Activated naive CD8-positive, alpha-beta T cell treated with anti-CD3 and anti-CD28 coated beads, Interleukin-2, amount 50 U/mL, for 24 hours (primary cell): Measurements from ENCODE around the gene LRRC14B.

ENCODE experiments used
- ATAC-seq: fragments of 150-1000 bp; cut with Tn5 transposase; one replicate; pipeline ENCODE4 v1.10.0; 2021
- DNase-seq: peaks from one replicate; pipeline ENCODE4 v3.0.0; 2021
- H3K27ac Mint-ChIP-seq: one replicate; pipeline ENCODE4 v1.8.0; 2021; ENCODE audit warnings: mild to moderate bottlenecking, mixed read lengths
- H3K27me3 Mint-ChIP-seq: one replicate; pipeline ENCODE4 v1.8.0; 2021; ENCODE audit warnings: mixed read lengths
- H3K36me3 Mint-ChIP-seq: one replicate; pipeline ENCODE4 v1.8.0; 2021; ENCODE audit warnings: low read depth, mixed read lengths
- H3K4me1 Mint-ChIP-seq: one replicate; pipeline ENCODE4 v1.8.0; 2021; ENCODE audit warnings: mixed read lengths
- H3K4me3 Mint-ChIP-seq: one replicate; pipeline ENCODE4 v1.8.0; 2021; ENCODE audit warnings: mild to moderate bottlenecking, moderate library complexity, mixed read lengths
- H3K9me3 Mint-ChIP-seq: one replicate; pipeline ENCODE4 v1.8.0; 2021; ENCODE audit warnings: mixed read lengths

LRRC14B gene

DNA sequence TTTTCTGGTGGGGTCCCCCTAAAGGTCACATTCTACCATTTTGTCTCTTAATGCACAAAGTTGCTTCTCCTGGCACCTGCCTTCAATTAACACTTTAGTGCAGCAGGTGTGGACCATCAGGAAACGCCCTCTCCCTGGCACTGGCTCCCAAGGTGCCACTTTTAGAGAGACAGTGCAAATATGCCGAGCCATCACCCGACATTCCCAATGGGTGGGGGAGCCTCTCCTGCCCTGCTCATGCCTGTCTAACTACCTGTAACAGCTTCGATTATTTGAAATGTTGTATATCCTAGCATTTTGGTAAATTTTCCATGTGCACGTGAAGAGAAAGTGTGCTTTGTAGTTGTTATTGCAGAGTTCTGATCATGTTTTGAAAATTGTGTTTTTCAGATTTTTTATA lies 13.2 kb upstream of the LRRC14B start:
- no peak overlapping the region for H3K27ac Mint-ChIP-seq
- peaks cover 4% of the 10 kb centered on the region for H3K27me3 Mint-ChIP-seq
- no peaks in the 10 kb centered on the region for H3K4me1 Mint-ChIP-seq
- H3K4me3 Mint-ChIP-seq, result no peak overlapping the region
- H3K36me3 Mint-ChIP-seq, result no peaks in the 10 kb centered on the region
- no peaks in the 10 kb centered on the region for H3K9me3 Mint-ChIP-seq
- DNase-seq (no peak), ATAC-seq (no peak)

- no peak overlapping the region for H3K4me3 Mint-ChIP-seq
- no peak overlapping the region for H3K27ac Mint-ChIP-seq
- H3K4me1 Mint-ChIP-seq, result no peaks in the 10 kb centered on the region
- DNase-seq (no peak), ATAC-seq (no peak)
- peaks cover 4% of the 10 kb centered on the region for H3K27me3 Mint-ChIP-seq
- no peaks in the 10 kb centered on the region for H3K9me3 Mint-ChIP-seq
- H3K36me3 Mint-ChIP-seq, result no peaks in the 10 kb centered on the region
Measured at GRCh38 chr5:179401-179800, 11.9 kb upstream of the LRRC14B start.

- no peaks in the 10 kb centered on the region for H3K4me1 Mint-ChIP-seq
- H3K27ac Mint-ChIP-seq, result no peak overlapping the region
- DNase-seq (no peak), ATAC-seq (no peak)
- no peaks in the 10 kb centered on the region for H3K36me3 Mint-ChIP-seq
- H3K4me3 Mint-ChIP-seq, result no peak overlapping the region
- peaks cover 4% of the 10 kb centered on the region for H3K27me3 Mint-ChIP-seq
- H3K9me3 Mint-ChIP-seq, result no peaks in the 10 kb centered on the region
Measured at GRCh38 chr5:180286-180918, 10.9 kb upstream of the LRRC14B start.

- Mint-ChIP-seq H3K27me3 (peaks cover 4% of the 10 kb centered on the region), H3K36me3 (no peaks in the 10 kb centered on the region), H3K27ac (no peak overlapping the region), H3K4me3 (no peak overlapping the region), H3K4me1 (no peaks in the 10 kb centered on the region), H3K9me3 (no peaks in the 10 kb centered on the region)
- DNase-seq, result no peak
- no peak for ATAC-seq
Measured at GRCh38 chr5:181160-181559, 10.1 kb upstream of the LRRC14B start.

DNA sequence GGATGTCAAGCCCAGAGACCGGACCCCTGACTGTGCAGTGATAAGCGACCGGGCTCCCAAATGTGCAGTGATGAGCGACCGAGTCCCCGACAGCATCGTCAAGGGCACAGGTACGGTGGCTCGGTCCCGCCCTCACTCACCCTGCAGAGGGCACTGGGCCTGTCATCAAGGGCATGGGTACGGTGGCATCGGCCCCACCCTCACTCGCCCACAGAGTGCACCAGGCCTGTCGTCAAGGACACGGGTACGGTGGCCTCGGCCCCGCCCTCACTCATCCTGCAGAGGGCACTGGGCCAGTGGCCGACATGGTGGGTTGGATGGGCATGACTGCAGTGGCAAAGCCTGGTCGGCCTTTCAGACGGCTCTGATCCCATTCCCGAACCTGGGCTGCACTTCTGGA lies 9.7 kb upstream of the LRRC14B start:
- Mint-ChIP-seq H3K4me3 (no peak overlapping the region), H3K36me3 (no peaks in the 10 kb centered on the region), H3K27ac (no peak overlapping the region), H3K4me1 (no peaks in the 10 kb centered on the region), H3K9me3 (no peaks in the 10 kb centered on the region), H3K27me3 (peaks cover 4% of the 10 kb centered on the region)
- no peak for ATAC-seq
- no peak for DNase-seq

- ATAC-seq (no peak), DNase-seq (no peak)
- no peaks in the 10 kb centered on the region for H3K4me1 Mint-ChIP-seq
- no peaks in the 10 kb centered on the region for H3K9me3 Mint-ChIP-seq
- no peaks in the 10 kb centered on the region for H3K36me3 Mint-ChIP-seq
- H3K4me3 Mint-ChIP-seq, result no peak overlapping the region
- peaks cover 4% of the 10 kb centered on the region for H3K27me3 Mint-ChIP-seq
- H3K27ac Mint-ChIP-seq, result no peak overlapping the region
Measured at GRCh38 chr5:182126-182525, 9.2 kb upstream of the LRRC14B start.

DNA sequence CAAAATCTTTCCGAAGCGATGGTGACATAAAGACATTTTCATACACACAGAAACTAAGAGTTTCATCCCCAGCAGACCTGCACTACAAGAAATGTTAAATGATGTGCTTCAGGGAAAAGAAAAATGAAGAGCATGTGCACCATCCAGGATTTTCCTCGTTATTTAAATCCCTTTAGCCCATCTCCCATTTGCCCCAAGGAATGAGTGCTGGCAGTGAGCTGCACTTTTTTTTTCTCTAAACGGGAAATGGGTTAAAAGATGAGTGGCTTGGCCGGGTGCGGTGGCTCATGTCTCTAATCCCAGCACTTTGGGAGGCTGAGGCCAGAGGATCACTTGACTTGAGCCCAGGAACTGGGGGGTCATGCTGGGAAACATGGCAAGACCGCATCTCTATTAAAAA lies 6.8 kb upstream of the LRRC14B start:
- no peaks in the 10 kb centered on the region for H3K9me3 Mint-ChIP-seq
- ATAC-seq (no peak), DNase-seq (no peak)
- no peaks in the 10 kb centered on the region for H3K36me3 Mint-ChIP-seq
- no peak overlapping the region for H3K27ac Mint-ChIP-seq
- H3K4me3 Mint-ChIP-seq, result no peak overlapping the region
- peaks cover 7% of the 10 kb centered on the region for H3K27me3 Mint-ChIP-seq
- H3K4me1 Mint-ChIP-seq, result peaks cover 5% of the 10 kb centered on the region

- DNase-seq (no peak), ATAC-seq (no peak)
- Mint-ChIP-seq H3K27ac (no peak overlapping the region), H3K27me3 (peaks cover 7% of the 10 kb centered on the region), H3K36me3 (no peaks in the 10 kb centered on the region), H3K9me3 (no peaks in the 10 kb centered on the region), H3K4me3 (no peak overlapping the region), H3K4me1 (peaks cover 9% of the 10 kb centered on the region)
Measured at GRCh38 chr5:185095-186070, 5.9 kb upstream of the LRRC14B start.

DNA sequence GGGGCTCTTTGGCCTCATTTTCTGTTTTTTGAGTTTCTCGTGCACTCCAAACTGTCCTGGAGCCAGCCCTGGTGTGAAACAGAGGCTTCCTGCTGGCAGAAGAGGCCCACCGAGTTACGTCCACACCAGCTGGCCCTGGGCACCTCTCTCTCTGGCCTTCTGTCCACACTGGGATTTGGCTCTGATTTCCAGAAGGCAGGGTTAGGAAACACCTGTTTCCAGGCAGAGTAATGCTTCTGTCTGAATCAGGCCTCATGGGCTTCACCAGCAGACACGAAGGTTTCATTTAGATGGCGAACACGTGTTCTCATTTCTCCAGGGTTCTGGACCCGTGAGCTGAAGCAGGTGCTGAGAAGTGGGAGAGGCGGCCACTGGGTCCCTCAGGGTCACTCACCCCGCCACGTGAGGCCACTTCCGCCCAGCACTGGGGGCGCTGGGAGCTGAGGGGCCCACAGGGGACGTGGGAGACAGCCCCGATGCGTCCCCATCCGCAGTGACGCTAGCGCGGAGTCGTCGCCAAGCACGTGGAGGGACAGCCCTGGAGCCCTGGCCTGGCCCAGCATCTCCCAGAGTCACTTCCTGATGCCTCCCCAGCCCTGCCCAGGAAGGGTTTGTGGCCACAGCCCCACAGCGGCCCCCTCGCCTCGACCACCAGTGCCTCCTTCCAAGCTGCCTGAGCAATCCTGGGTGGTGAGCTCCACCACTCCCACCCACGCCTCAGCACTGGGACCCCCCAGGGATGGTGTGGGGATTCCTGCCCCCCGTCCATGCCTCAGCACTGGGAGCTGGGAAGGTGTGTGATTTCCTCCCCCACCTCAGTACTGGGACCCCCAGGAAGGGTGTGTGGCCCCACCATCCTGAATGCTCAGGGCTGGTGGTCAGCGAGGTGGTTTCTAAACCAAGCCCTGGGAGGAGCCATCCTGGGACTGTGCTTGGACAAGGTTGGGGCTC lies 4.9 kb upstream of the LRRC14B start:
- Mint-ChIP-seq H3K4me3 (no peak overlapping the region), H3K27ac (no peak overlapping the region), H3K36me3 (no peaks in the 10 kb centered on the region), H3K4me1 (peaks cover 9% of the 10 kb centered on the region), H3K27me3 (peaks cover 7% of the 10 kb centered on the region), H3K9me3 (no peaks in the 10 kb centered on the region)
- ATAC-seq (no peak), DNase-seq (no peak)

DNA sequence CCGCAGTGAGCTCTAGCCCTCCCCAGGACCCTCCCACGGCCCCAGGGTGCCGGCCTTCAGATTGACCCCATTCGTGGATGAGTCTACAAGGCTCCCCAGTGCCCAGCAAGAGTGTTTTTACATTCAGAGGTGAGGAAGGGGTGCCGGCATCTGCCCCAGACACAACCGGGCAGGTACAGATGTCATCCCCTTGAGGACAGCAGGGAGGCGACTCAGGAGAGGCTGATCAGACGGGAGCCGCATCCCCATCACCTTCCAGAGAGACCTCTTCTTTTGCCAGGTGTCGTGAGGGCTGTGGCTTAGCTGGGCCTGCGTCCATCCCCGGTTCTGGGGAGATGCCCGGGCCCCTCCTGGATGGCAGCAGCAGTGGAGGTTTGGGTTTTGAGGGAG lies 4.3 kb upstream of the LRRC14B start:
- DNase-seq (no peak), ATAC-seq (no peak)
- Mint-ChIP-seq H3K36me3 (no peaks in the 10 kb centered on the region), H3K4me1 (peaks cover 9% of the 10 kb centered on the region), H3K4me3 (no peak overlapping the region), H3K27ac (no peak overlapping the region), H3K27me3 (peaks cover 7% of the 10 kb centered on the region), H3K9me3 (no peaks in the 10 kb centered on the region)

DNA sequence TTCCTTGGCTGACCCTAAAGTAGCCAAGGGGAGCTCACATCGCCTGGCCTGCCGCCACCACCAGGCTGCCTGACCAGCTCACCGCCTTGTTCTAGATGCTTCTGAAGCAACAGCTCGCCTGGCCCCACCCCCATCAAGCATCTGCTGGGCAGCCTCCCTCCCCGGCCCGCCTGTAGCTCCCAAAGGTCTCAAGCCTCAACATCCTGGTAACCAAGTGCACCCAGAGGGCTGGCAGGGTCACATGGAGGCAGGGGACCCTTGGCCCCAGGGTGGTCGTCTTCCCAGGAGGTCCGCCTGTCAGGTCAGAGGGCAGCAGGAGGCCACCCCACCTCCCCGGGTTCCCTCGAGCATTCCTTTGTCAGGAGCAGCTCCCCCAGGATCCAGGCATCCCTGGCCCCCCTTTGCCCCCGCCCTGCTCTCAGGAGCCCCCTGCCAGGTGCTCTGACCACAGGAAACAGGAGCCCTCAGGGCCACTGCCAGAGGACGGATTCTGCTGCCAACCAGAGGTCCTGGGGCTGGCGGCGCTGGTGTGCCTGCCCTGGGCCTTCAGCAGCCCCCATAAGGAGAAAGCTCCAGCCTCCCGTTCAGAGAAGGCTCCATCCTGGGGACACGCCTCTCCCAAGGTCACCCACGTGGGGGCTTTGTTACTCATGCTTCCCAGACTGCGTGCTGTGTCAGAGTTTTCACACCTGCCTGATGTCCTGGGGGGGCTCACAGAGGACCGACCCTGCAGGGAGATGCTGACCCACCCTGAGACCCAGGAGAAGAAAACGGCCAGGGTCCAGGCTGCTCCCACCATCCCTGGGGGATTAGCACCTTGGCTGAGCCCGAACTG lies 3.5 kb upstream of the LRRC14B start:
- DNase-seq (no peak), ATAC-seq (no peak)
- Mint-ChIP-seq H3K27me3 (peaks cover 12% of the 10 kb centered on the region), H3K4me1 (peaks cover 9% of the 10 kb centered on the region), H3K36me3 (no peaks in the 10 kb centered on the region), H3K4me3 (peak overlapping the region; percentile 21), H3K27ac (no peak overlapping the region), H3K9me3 (no peaks in the 10 kb centered on the region)

- DNase-seq, result peak; percentile 90
- H3K4me3 Mint-ChIP-seq, result peak overlapping the region; percentile 21
- no peak overlapping the region for H3K27ac Mint-ChIP-seq
- H3K9me3 Mint-ChIP-seq, result no peaks in the 10 kb centered on the region
- peaks cover 12% of the 10 kb centered on the region for H3K27me3 Mint-ChIP-seq
- H3K36me3 Mint-ChIP-seq, result no peaks in the 10 kb centered on the region
- peaks cover 9% of the 10 kb centered on the region for H3K4me1 Mint-ChIP-seq
- ATAC-seq, result peak; percentile 93
Measured at GRCh38 chr5:188488-189481, 2.5 kb upstream of the LRRC14B start.

DNA sequence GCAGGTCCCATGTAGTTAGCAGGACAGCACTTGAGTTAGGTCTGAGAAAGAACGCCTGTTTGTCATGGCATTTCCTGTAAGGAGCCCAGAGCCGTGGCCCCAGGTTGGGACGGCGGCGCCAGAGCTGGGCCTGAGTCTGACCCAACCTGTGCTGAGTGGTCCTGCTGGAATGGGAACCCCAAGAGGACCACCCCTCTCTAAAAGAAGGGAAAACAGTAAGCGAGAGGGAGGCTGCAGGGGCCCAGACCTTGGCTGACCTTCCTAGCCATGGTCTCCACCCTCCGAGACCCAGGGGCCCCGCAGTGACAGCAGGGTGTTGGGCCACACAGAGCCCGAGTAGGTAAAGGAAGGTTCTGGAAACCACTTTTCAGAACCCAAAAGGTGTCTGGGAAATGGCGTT lies 1.8 kb upstream of the LRRC14B start:
- H3K27me3 Mint-ChIP-seq, result peaks cover 12% of the 10 kb centered on the region
- no peak for ATAC-seq

More for the DNA sequence above, 1.8 kb upstream of the LRRC14B start:
- no peak overlapping the region for H3K27ac Mint-ChIP-seq
- H3K4me1 Mint-ChIP-seq, result peaks cover 9% of the 10 kb centered on the region
- DNase-seq, result no peak
- H3K36me3 Mint-ChIP-seq, result no peaks in the 10 kb centered on the region
- H3K4me3 Mint-ChIP-seq, result no peak overlapping the region
- H3K9me3 Mint-ChIP-seq, result no peaks in the 10 kb centered on the region
